Measurements from ENCODE around the gene CENPQ. TPM values are rescaled to one million over a fixed set of nuclear protein-coding genes. Genes with fewer than 3 reads are reported as not detected.

CENPQ gene
- total and polyA plus RNA-seq, 2 experiments from 2014 or later: 20.2 to 41.5 TPM

- TF ChIP-seq EZH2phosphoT487 (IDR thresholded peaks at IDR 0.05; ENCODE audit: unreplicated experiment): no peak
- no peak for TF ChIP-seq ZNF114 (CRISPR knock-in tag; IDR thresholded peaks at IDR 0.05)
- TF ChIP-seq, protein P1, sequence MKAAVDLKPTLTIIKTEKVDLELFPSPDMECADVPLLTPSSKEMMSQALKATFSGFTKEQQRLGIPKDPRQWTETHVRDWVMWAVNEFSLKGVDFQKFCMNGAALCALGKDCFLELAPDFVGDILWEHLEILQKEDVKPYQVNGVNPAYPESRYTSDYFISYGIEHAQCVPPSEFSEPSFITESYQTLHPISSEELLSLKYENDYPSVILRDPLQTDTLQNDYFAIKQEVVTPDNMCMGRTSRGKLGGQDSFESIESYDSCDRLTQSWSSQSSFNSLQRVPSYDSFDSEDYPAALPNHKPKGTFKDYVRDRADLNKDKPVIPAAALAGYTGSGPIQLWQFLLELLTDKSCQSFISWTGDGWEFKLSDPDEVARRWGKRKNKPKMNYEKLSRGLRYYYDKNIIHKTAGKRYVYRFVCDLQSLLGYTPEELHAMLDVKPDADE (IDR thresholded peaks at IDR 0.05): no peak
- no peak for TF ChIP-seq ZNF331 (CRISPR knock-in tag; IDR thresholded peaks at IDR 0.05; ENCODE audit: low read depth)
- no peak for TF ChIP-seq NANOG (IDR thresholded peaks at IDR 0.05; ENCODE audit: borderline replicate concordance)
- TF ChIP-seq, protein P2, sequence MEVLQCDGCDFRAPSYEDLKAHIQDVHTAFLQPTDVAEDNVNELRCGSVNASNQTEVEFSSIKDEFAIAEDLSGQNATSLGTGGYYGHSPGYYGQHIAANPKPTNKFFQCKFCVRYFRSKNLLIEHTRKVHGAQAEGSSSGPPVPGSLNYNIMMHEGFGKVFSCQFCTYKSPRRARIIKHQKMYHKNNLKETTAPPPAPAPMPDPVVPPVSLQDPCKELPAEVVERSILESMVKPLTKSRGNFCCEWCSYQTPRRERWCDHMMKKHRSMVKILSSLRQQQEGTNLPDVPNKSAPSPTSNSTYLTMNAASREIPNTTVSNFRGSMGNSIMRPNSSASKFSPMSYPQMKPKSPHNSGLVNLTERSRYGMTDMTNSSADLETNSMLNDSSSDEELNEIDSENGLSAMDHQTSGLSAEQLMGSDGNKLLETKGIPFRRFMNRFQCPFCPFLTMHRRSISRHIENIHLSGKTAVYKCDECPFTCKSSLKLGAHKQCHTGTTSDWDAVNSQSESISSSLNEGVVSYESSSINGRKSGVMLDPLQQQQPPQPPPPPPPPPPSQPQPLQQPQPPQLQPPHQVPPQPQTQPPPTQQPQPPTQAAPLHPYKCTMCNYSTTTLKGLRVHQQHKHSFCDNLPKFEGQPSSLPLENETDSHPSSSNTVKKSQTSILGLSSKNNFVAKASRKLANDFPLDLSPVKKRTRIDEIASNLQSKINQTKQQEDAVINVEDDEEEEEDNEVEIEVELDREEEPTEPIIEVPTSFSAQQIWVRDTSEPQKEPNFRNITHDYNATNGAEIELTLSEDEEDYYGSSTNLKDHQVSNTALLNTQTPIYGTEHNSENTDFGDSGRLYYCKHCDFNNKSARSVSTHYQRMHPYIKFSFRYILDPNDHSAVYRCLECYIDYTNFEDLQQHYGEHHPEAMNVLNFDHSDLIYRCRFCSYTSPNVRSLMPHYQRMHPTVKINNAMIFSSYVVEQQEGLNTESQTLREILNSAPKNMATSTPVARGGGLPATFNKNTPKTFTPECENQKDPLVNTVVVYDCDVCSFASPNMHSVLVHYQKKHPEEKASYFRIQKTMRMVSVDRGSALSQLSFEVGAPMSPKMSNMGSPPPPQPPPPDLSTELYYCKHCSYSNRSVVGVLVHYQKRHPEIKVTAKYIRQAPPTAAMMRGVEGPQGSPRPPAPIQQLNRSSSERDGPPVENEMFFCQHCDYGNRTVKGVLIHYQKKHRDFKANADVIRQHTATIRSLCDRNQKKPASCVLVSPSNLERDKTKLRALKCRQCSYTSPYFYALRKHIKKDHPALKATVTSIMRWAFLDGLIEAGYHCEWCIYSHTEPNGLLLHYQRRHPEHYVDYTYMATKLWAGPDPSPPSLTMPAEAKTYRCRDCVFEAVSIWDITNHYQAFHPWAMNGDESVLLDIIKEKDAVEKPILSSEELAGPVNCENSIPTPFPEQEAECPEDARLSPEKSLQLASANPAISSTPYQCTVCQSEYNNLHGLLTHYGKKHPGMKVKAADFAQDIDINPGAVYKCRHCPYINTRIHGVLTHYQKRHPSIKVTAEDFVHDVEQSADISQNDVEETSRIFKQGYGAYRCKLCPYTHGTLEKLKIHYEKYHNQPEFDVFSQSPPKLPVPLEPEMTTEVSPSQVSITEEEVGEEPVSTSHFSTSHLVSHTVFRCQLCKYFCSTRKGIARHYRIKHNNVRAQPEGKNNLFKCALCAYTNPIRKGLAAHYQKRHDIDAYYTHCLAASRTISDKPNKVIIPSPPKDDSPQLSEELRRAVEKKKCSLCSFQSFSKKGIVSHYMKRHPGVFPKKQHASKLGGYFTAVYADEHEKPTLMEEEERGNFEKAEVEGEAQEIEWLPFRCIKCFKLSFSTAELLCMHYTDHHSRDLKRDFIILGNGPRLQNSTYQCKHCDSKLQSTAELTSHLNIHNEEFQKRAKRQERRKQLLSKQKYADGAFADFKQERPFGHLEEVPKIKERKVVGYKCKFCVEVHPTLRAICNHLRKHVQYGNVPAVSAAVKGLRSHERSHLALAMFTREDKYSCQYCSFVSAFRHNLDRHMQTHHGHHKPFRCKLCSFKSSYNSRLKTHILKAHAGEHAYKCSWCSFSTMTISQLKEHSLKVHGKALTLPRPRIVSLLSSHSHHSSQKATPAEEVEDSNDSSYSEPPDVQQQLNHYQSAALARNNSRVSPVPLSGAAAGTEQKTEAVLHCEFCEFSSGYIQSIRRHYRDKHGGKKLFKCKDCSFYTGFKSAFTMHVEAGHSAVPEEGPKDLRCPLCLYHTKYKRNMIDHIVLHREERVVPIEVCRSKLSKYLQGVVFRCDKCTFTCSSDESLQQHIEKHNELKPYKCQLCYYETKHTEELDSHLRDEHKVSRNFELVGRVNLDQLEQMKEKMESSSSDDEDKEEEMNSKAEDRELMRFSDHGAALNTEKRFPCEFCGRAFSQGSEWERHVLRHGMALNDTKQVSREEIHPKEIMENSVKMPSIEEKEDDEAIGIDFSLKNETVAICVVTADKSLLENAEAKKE (CRISPR knock-in tag; IDR thresholded peaks at IDR 0.05): no peak
- TF ChIP-seq EZH2 (IDR thresholded peaks at IDR 0.05; ENCODE audit: low read depth, unreplicated experiment): no peak
- no peak for TF ChIP-seq CTCF (conservative IDR thresholded peaks at IDR 0.05; ENCODE audit: low read depth in 2 of 2)
- no peak for TF ChIP-seq JUNB (IDR thresholded peaks at IDR 0.05; ENCODE audit: unreplicated experiment)
- TF ChIP-seq REST (IDR thresholded peaks at IDR 0.05; ENCODE audit: unreplicated experiment): no peak
- no peak for TF ChIP-seq CREB1 (CRISPR knock-in tag; IDR thresholded peaks at IDR 0.05; ENCODE audit: low read depth)
- H3K79me2 ChIP-seq (replicated peaks; ENCODE audit: insufficient read depth): no peaks in the 10 kb centered on the region
- H3K27me3 Mint-ChIP-seq (ENCODE audit: insufficient read depth, low read depth, poor library complexity): no peaks in the 10 kb centered on the region
- H3K9me2 ChIP-seq (ENCODE audit: insufficient read depth): no peaks in the 10 kb centered on the region
- H3K36me3 Mint-ChIP-seq (ENCODE audit: low read depth): peaks cover 2% of the 10 kb centered on the region; the same call in 1 of the 3 replicates
- peaks cover 9% of the 10 kb centered on the region for H3K9me3 Mint-ChIP-seq
- H3K27me3 ChIP-seq (ENCODE audit: insufficient read depth): no peaks in the 10 kb centered on the region
- DNase-seq (ENCODE audit: low spot score): no peak
- no peak overlapping the region for H3K4me2 ChIP-seq
- no peaks in the 10 kb centered on the region for H3F3A ChIP-seq (replicated peaks; ENCODE audit: low read depth)
- H4K20me1 ChIP-seq (replicated peaks; ENCODE audit: insufficient read depth): no peaks in the 10 kb centered on the region
- H3K27ac Mint-ChIP-seq: no peak overlapping the region
- no peaks in the 10 kb centered on the region; the same call in 1 of the 3 replicates for H3K4me1 Mint-ChIP-seq
- no peak overlapping the region for H3K4me3 Mint-ChIP-seq
- H3K4me3 ChIP-seq: no peak overlapping the region
- no peaks in the 10 kb centered on the region for H3K4me1 ChIP-seq (ENCODE audit: insufficient read depth)
- ATAC-seq: no peak
- H2AFZ ChIP-seq: no peak overlapping the region
- no peaks in the 10 kb centered on the region for H3K36me3 ChIP-seq (ENCODE audit: insufficient read depth)
- no peak overlapping the region for H3K27ac ChIP-seq (ENCODE audit: low read depth)
These were observed 41.5 kb downstream of the CENPQ start for GRCh38 chr6:49504666-49505065.
